Liver (tissue), 3 donors: ENCODE results near the gene SEC61B.

Experiments
- EGR1 ChIP-seq, 2 donors: IDR thresholded peaks; 2 replicates each; pipeline ENCODE4 v1.6.1; 2016 to 2018; ENCODE audit warnings: antibody characterized with exemption in 2 of 2, low read depth in 2 of 2
- FOXA1 ChIP-seq: IDR thresholded peaks from 2 replicates; pipeline ENCODE4 v1.6.1; 2016; ENCODE audit warnings: antibody characterized with exemption
- HNF4G ChIP-seq: IDR thresholded peaks from 2 replicates; pipeline ENCODE4 v1.6.1; 2016; ENCODE audit warnings: antibody characterized with exemption
- JUND ChIP-seq, 2 donors: IDR thresholded peaks; 2 replicates each; pipeline ENCODE4 v1.6.1; 2016; ENCODE audit warnings: antibody characterized with exemption in 2 of 2
- SP1 ChIP-seq: IDR thresholded peaks from 2 replicates; pipeline ENCODE4 v1.6.1; 2018; ENCODE audit warnings: antibody characterized with exemption, mild to moderate bottlenecking
- TF ChIP-seq, protein P1 (sequence below): fragments of 150-350 bp; IDR thresholded peaks from 2 replicates; pipeline ENCODE4 v1.5.1; 2017; ENCODE audit warnings: improper control_type of control experiment, low read depth, low read length; ENCODE audit not compliant: missing input control
- TF ChIP-seq, protein P2 (sequence below): IDR thresholded peaks from 2 replicates; pipeline ENCODE4 v1.6.1; 2016; ENCODE audit warnings: antibody characterized with exemption
- TF ChIP-seq, protein P3 (sequence below): IDR thresholded peaks from 2 replicates; pipeline ENCODE4 v1.6.1; 2016; ENCODE audit warnings: antibody characterized with exemption, mild to moderate bottlenecking
- donor health status: healthy.
- donor health status: healthy.

DNA sequence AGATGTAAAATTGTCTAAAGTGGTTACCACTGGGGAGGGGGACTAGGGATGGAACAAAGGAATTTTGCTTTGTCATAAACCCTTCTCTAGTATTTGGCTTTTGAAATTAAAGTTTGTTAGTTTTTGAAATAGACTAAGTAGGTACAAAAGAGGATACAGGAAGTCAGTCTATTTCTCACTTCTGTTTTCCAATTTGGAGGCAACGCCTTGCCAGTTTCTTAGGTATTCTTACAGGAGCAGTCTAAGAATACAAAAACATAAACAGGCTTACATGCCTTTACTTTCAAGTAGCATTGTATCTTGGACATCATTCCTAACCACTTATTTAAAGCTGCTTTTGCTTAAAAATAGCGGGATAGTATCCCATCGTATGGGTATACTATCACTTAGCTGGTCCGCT is 34.8 kb upstream of the SEC61B start:
- TF ChIP-seq, protein P1, sequence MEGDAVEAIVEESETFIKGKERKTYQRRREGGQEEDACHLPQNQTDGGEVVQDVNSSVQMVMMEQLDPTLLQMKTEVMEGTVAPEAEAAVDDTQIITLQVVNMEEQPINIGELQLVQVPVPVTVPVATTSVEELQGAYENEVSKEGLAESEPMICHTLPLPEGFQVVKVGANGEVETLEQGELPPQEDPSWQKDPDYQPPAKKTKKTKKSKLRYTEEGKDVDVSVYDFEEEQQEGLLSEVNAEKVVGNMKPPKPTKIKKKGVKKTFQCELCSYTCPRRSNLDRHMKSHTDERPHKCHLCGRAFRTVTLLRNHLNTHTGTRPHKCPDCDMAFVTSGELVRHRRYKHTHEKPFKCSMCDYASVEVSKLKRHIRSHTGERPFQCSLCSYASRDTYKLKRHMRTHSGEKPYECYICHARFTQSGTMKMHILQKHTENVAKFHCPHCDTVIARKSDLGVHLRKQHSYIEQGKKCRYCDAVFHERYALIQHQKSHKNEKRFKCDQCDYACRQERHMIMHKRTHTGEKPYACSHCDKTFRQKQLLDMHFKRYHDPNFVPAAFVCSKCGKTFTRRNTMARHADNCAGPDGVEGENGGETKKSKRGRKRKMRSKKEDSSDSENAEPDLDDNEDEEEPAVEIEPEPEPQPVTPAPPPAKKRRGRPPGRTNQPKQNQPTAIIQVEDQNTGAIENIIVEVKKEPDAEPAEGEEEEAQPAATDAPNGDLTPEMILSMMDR: no peak
- TF ChIP-seq JUND (IDR thresholded peaks at IDR 0.05) (no peak), FOXA1 (no peak), EGR1 (IDR thresholded peaks at IDR 0.05; ENCODE audit: low read depth in 2 of 2) (no peak), HNF4G (no peak), SP1 (no peak)
- TF ChIP-seq, protein P2, sequence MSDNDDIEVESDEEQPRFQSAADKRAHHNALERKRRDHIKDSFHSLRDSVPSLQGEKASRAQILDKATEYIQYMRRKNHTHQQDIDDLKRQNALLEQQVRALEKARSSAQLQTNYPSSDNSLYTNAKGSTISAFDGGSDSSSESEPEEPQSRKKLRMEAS: no peak
- TF ChIP-seq, protein P3, sequence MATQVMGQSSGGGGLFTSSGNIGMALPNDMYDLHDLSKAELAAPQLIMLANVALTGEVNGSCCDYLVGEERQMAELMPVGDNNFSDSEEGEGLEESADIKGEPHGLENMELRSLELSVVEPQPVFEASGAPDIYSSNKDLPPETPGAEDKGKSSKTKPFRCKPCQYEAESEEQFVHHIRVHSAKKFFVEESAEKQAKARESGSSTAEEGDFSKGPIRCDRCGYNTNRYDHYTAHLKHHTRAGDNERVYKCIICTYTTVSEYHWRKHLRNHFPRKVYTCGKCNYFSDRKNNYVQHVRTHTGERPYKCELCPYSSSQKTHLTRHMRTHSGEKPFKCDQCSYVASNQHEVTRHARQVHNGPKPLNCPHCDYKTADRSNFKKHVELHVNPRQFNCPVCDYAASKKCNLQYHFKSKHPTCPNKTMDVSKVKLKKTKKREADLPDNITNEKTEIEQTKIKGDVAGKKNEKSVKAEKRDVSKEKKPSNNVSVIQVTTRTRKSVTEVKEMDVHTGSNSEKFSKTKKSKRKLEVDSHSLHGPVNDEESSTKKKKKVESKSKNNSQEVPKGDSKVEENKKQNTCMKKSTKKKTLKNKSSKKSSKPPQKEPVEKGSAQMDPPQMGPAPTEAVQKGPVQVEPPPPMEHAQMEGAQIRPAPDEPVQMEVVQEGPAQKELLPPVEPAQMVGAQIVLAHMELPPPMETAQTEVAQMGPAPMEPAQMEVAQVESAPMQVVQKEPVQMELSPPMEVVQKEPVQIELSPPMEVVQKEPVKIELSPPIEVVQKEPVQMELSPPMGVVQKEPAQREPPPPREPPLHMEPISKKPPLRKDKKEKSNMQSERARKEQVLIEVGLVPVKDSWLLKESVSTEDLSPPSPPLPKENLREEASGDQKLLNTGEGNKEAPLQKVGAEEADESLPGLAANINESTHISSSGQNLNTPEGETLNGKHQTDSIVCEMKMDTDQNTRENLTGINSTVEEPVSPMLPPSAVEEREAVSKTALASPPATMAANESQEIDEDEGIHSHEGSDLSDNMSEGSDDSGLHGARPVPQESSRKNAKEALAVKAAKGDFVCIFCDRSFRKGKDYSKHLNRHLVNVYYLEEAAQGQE: no peak
